ENCODE results near the gene ADD3.

Gene ADD3

GRCh38 chr10:110073896-110074295 is 66.1 kb downstream of the ADD3 start:
- DNase-seq (ENCODE audit: insufficient read length, low spot score): no peak
- no peak for FAIRE-seq
- no peak for TF ChIP-seq SPI1 (IDR thresholded peaks at IDR 0.05; ENCODE audit: low read depth, low read length)
- TF ChIP-seq TAF1 (IDR thresholded peaks at IDR 0.05; ENCODE audit: low read depth, low read length): no peak
- TF ChIP-seq POLR2A (IDR thresholded peaks at IDR 0.05; ENCODE audit: low read depth, low read length): no peak
- TF ChIP-seq POU2F2 (IDR thresholded peaks at IDR 0.05; ENCODE audit: low read depth, low read length): no peak
- TF ChIP-seq POLR2AphosphoS5 (IDR thresholded peaks at IDR 0.05; ENCODE audit: low read depth, low read length): no peak
- TF ChIP-seq PAX5 (IDR thresholded peaks at IDR 0.05; ENCODE audit: insufficient read depth, low read length, severe bottlenecking): no peak

DNA sequence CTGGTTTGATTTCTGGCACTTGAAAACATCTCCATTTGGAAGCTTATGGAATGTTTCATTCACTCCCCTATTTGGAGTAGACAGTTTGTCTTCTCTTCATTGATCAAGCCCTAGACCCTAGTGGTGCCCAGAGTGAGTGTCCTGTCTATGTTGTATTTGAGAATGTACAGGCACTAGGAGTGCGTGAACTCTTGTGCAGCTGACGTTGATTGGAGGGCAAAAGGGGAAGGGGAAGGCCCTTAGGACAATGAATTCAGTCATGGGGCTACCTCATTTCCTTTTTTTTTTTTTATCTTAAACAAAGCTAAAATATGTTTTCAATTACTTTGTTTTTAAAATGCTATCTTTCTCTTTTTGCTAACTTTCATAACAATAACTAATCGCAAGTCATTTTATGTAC is 66.5 kb downstream of the ADD3 start:
- FAIRE-seq: peak; percentile 87
- TF ChIP-seq PAX5 (IDR thresholded peaks at IDR 0.05; ENCODE audit: insufficient read depth, low read length, severe bottlenecking) (no peak), POU2F2 (IDR thresholded peaks at IDR 0.05; ENCODE audit: low read depth, low read length) (no peak), POLR2A (IDR thresholded peaks at IDR 0.05; ENCODE audit: low read depth, low read length) (no peak), SPI1 (IDR thresholded peaks at IDR 0.05; ENCODE audit: low read depth, low read length) (peak; percentile 63)
- no peak for DNase-seq (ENCODE audit: insufficient read length, low spot score)

GRCh38 chr10:110074758-110075671 is 67.2 kb downstream of the ADD3 start:
- TF ChIP-seq PAX5 (IDR thresholded peaks at IDR 0.05; ENCODE audit: insufficient read depth, low read length, severe bottlenecking): no peak
- no peak for TF ChIP-seq POLR2AphosphoS5 (IDR thresholded peaks at IDR 0.05; ENCODE audit: low read depth, low read length)
- no peak for TF ChIP-seq POU2F2 (IDR thresholded peaks at IDR 0.05; ENCODE audit: low read depth, low read length)
- TF ChIP-seq SPI1 (IDR thresholded peaks at IDR 0.05; ENCODE audit: low read depth, low read length): no peak
- TF ChIP-seq TAF1 (IDR thresholded peaks at IDR 0.05; ENCODE audit: low read depth, low read length): no peak
- no peak for TF ChIP-seq POLR2A (IDR thresholded peaks at IDR 0.05; ENCODE audit: low read depth, low read length)
- FAIRE-seq: peak; percentile 78
- DNase-seq (ENCODE audit: insufficient read length, low spot score): no peak

- FAIRE-seq (no peak), DNase-seq (ENCODE audit: insufficient read length, low spot score) (no peak)
- no peak for TF ChIP-seq POU2F2 (IDR thresholded peaks at IDR 0.05; ENCODE audit: low read depth, low read length)
These were observed 67.9 kb downstream of the ADD3 start for GRCh38 chr10:110075686-110076085.

DNA sequence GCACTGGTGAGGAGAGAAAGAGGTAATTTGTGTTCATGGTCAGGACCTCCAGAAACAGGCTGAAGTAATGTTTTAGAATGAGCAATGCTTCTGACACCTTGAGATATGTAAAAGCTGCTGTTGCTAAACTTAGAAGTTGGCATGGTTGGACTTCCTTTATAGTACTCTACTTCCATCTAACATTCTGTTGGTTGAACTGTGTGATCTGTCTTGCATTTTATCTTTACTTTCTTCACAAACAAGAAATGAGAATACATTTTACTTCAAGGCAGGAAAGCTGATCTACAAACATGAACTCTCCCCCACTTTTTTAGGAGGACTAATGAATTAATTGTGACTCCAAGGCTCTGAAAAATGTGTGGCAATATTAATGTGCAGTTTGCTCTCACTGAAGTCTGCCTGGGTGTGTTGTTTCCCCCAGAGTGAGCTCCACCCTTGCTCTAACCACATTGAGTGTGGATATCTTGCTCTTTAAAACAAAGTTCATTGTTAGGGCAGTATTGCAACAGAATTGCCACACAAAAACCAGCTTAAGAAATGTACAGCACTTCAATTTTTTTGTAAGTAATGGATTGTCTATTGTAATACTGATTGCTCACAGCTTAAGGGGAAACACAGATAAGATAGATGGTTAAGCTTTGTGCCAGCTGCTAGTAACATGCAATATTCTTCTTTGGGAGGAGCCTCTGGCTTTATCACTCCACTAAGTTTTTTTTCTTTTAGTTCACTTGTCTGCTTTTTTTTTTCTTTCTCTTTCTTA is 69.0 kb downstream of the ADD3 start:
- peak; percentile 92 for FAIRE-seq
- DNase-seq (ENCODE audit: insufficient read length, low spot score): no peak
- TF ChIP-seq POLR2AphosphoS5 (IDR thresholded peaks at IDR 0.05; ENCODE audit: low read depth, low read length) (no peak), SPI1 (IDR thresholded peaks at IDR 0.05; ENCODE audit: low read depth, low read length) (peak; percentile 18; the same call in 1 of the 2 replicates)

- DNase-seq (ENCODE audit: insufficient read length, low spot score): no peak
- FAIRE-seq: peak; percentile 48
These were observed 69.8 kb downstream of the ADD3 start for GRCh38 chr10:110077436-110078130.

GRCh38 chr10:110078317-110078716 is 70.5 kb downstream of the ADD3 start:
- no peak for TF ChIP-seq SPI1 (IDR thresholded peaks at IDR 0.05; ENCODE audit: low read depth, low read length)
- TF ChIP-seq PAX5 (IDR thresholded peaks at IDR 0.05; ENCODE audit: insufficient read depth, low read length, severe bottlenecking): no peak
- TF ChIP-seq POLR2A (IDR thresholded peaks at IDR 0.05; ENCODE audit: low read depth, low read length): no peak
- TF ChIP-seq TAF1 (IDR thresholded peaks at IDR 0.05; ENCODE audit: low read depth, low read length): no peak
- TF ChIP-seq POLR2AphosphoS5 (IDR thresholded peaks at IDR 0.05; ENCODE audit: low read depth, low read length): no peak
- TF ChIP-seq POU2F2 (IDR thresholded peaks at IDR 0.05; ENCODE audit: low read depth, low read length): no peak
- FAIRE-seq (peak; percentile 38), DNase-seq (ENCODE audit: insufficient read length, low spot score) (no peak)

More at GRCh38 chr10:110077436-110078130, 69.8 kb downstream of the ADD3 start:
- no peak for TF ChIP-seq TAF1 (IDR thresholded peaks at IDR 0.05; ENCODE audit: low read depth, low read length)
- no peak for TF ChIP-seq SPI1 (IDR thresholded peaks at IDR 0.05; ENCODE audit: low read depth, low read length)
- TF ChIP-seq POU2F2 (IDR thresholded peaks at IDR 0.05; ENCODE audit: low read depth, low read length): no peak
- no peak for TF ChIP-seq PAX5 (IDR thresholded peaks at IDR 0.05; ENCODE audit: insufficient read depth, low read length, severe bottlenecking)
- no peak for TF ChIP-seq POLR2AphosphoS5 (IDR thresholded peaks at IDR 0.05; ENCODE audit: low read depth, low read length)
- TF ChIP-seq POLR2A (IDR thresholded peaks at IDR 0.05; ENCODE audit: low read depth, low read length): no peak

- TF ChIP-seq POLR2AphosphoS5 (IDR thresholded peaks at IDR 0.05; ENCODE audit: low read depth, low read length): no peak
- TF ChIP-seq POLR2A (IDR thresholded peaks at IDR 0.05; ENCODE audit: low read depth, low read length): no peak
- TF ChIP-seq SPI1 (IDR thresholded peaks at IDR 0.05; ENCODE audit: low read depth, low read length): no peak
- no peak for TF ChIP-seq POU2F2 (IDR thresholded peaks at IDR 0.05; ENCODE audit: low read depth, low read length)
- TF ChIP-seq PAX5 (IDR thresholded peaks at IDR 0.05; ENCODE audit: insufficient read depth, low read length, severe bottlenecking): no peak
- no peak for TF ChIP-seq TAF1 (IDR thresholded peaks at IDR 0.05; ENCODE audit: low read depth, low read length)
- DNase-seq (ENCODE audit: insufficient read length, low spot score): no peak
- FAIRE-seq: peak; percentile 55
These were observed 74.1 kb downstream of the ADD3 start for GRCh38 chr10:110081911-110082310.

GRCh38 chr10:110083884-110084283 is 76.1 kb downstream of the ADD3 start:
- no peak for TF ChIP-seq PAX5 (IDR thresholded peaks at IDR 0.05; ENCODE audit: insufficient read depth, low read length, severe bottlenecking)
- TF ChIP-seq SPI1 (IDR thresholded peaks at IDR 0.05; ENCODE audit: low read depth, low read length): no peak
- TF ChIP-seq POU2F2 (IDR thresholded peaks at IDR 0.05; ENCODE audit: low read depth, low read length): no peak
- TF ChIP-seq TAF1 (IDR thresholded peaks at IDR 0.05; ENCODE audit: low read depth, low read length): no peak
- no peak for TF ChIP-seq POLR2AphosphoS5 (IDR thresholded peaks at IDR 0.05; ENCODE audit: low read depth, low read length)
- TF ChIP-seq POLR2A (IDR thresholded peaks at IDR 0.05; ENCODE audit: low read depth, low read length): no peak
- DNase-seq (ENCODE audit: insufficient read length, low spot score) (no peak), FAIRE-seq (no peak)
